ENCODE measurements around the gene EFNA5. TPM values are rescaled to one million over a fixed set of nuclear protein-coding genes. Genes with fewer than 3 reads are reported as not detected.

EFNA5 gene
- polyA plus RNA-seq, 1 of the 3 experiments (the other 2 are of a cell fraction), result 0.81 TPM

- H3K4me3 ChIP-seq (ENCODE audit: low read depth in 2 of 2, low read length in 1 of 2), result no peak overlapping the region
- 100% methylated on average over 1 of the region's 1 CpG for WGBS (ENCODE audit: low lambda C conversion rate)
- no peaks in the 10 kb centered on the region for H3K79me2 ChIP-seq (ENCODE audit: insufficient read depth)
- H3K9me3 ChIP-seq, result no peaks in the 10 kb centered on the region
- H4K20me1 ChIP-seq (ENCODE audit: insufficient read depth), result no peaks in the 10 kb centered on the region
- DNase-seq, result no peak
- peaks cover 4% of the 10 kb centered on the region for H3F3A ChIP-seq (replicated peaks; ENCODE audit: insufficient read depth)
- H3K36me3 ChIP-seq (replicated peaks in 1 of 2; ENCODE audit: control insufficient read depth in 1 of 2, insufficient read depth in 2 of 2, low read length in 1 of 2), result no peaks in the 10 kb centered on the region
- H3K27ac ChIP-seq (ENCODE audit: low read depth in 2 of 2, low read length in 1 of 2), result peak overlapping the region in 1 of 2 experiments; percentile 11; a peak in 1 of 4 replicates
- H2AFZ ChIP-seq (ENCODE audit: low read depth), result no peak overlapping the region
- H3K9me2 ChIP-seq, result no peaks in the 10 kb centered on the region
- no peaks in the 10 kb centered on the region for H3K27me3 ChIP-seq (ENCODE audit: insufficient read depth)
- H3K4me1 ChIP-seq (ENCODE audit: control insufficient read depth in 1 of 2, insufficient read depth in 2 of 2, low read depth in 1 of 2, low read length in 1 of 2), result peaks cover 8 to 35% of the 10 kb centered on the region in 2 experiments; a peak in 3 of 4 replicates
- TF ChIP-seq RFX5 (IDR thresholded peaks at IDR 0.05; ENCODE audit: low read length), result no peak
- ChIA-PET CTCF (interaction anchor here (1.5 kb wide), 1 partner anchor 25 kb away, joined by 6 read pairs; no protein-coding TSS in a partner anchor), POLR2A (interaction anchor here (0.8 kb wide), 1 partner anchor 44 kb away, joined by 4 read pairs; no protein-coding TSS in a partner anchor)
- no peak overlapping the region for H3K9ac ChIP-seq
- H3K4me2 ChIP-seq, result no peak overlapping the region
Measured at GRCh38 chr5:107546719-107547118, 124.0 kb downstream of the EFNA5 start.

DNA sequence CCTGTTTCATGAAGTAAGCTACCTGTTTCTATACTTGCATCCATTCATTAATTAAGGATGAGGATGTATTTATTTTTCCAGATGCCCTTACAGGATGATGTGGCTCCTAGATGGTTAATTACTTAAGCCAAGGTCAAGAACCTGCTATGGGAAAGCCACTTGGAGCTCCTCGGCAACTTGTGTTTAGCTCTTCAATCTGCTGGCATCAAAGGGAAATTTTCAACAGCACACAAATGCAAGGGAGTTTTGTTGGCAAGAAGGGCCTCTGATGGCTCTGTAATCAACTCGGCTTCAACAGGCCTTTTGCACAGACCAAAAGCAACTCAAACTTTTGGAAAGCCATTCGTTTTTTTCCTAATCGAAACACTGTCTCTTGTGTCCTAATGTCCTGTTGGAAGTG lies 125.3 kb downstream of the EFNA5 start:
- no peaks in the 10 kb centered on the region for H3K9me2 ChIP-seq
- WGBS (ENCODE audit: low lambda C conversion rate), result 85% methylated on average over 4 of the region's 4 CpGs
- H3K27me3 ChIP-seq (ENCODE audit: insufficient read depth), result no peaks in the 10 kb centered on the region
- H3K9me3 ChIP-seq, result no peaks in the 10 kb centered on the region
- no peaks in the 10 kb centered on the region for H3K79me2 ChIP-seq (ENCODE audit: insufficient read depth)
- H3F3A ChIP-seq (replicated peaks; ENCODE audit: insufficient read depth), result peaks cover 4% of the 10 kb centered on the region
- H3K9ac ChIP-seq, result no peak overlapping the region
- H2AFZ ChIP-seq (ENCODE audit: low read depth), result no peak overlapping the region
- no peaks in the 10 kb centered on the region for H3K36me3 ChIP-seq (replicated peaks in 1 of 2; ENCODE audit: control insufficient read depth in 1 of 2, insufficient read depth in 2 of 2, low read length in 1 of 2)
- H3K27ac ChIP-seq (ENCODE audit: low read depth in 2 of 2, low read length in 1 of 2), result no peak overlapping the region; a peak in 1 of 4 replicates
- no peaks in the 10 kb centered on the region for H4K20me1 ChIP-seq (ENCODE audit: insufficient read depth)
- POLR2A ChIA-PET, result interaction anchor here (0.9 kb wide), 1 partner anchor 43 kb away, joined by 3 read pairs; no protein-coding TSS in a partner anchor
- H3K4me2 ChIP-seq, result no peak overlapping the region
- CTCF ChIA-PET, result interaction anchor here (0.7 to 1.5 kb wide), 2 partner anchors 26 to 88 kb away, joined by 3 to 6 read pairs; no protein-coding TSS in a partner anchor
- H3K4me3 ChIP-seq (ENCODE audit: low read depth in 2 of 2, low read length in 1 of 2), result no peak overlapping the region
- TF ChIP-seq, protein P1, sequence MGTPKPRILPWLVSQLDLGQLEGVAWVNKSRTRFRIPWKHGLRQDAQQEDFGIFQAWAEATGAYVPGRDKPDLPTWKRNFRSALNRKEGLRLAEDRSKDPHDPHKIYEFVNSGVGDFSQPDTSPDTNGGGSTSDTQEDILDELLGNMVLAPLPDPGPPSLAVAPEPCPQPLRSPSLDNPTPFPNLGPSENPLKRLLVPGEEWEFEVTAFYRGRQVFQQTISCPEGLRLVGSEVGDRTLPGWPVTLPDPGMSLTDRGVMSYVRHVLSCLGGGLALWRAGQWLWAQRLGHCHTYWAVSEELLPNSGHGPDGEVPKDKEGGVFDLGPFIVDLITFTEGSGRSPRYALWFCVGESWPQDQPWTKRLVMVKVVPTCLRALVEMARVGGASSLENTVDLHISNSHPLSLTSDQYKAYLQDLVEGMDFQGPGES (IDR thresholded peaks at IDR 0.05; ENCODE audit: low read depth, low read length), result no peak
- TF ChIP-seq PBX3 (IDR thresholded peaks at IDR 0.05) (no peak), MXI1 (IDR thresholded peaks at IDR 0.05; ENCODE audit: low read depth, low read length) (no peak), TEAD4 (IDR thresholded peaks at IDR 0.05; ENCODE audit: borderline replicate concordance, insufficient read depth) (no peak), POLR2AphosphoS5 (IDR thresholded peaks at IDR 0.05; ENCODE audit: low read depth, low read length) (no peak), FOSL2 (IDR thresholded peaks at IDR 0.05; ENCODE audit: borderline replicate concordance, low read depth) (no peak)
- peaks cover 11 to 40% of the 10 kb centered on the region in 2 experiments; a peak in 3 of 4 replicates for H3K4me1 ChIP-seq (ENCODE audit: control insufficient read depth in 1 of 2, insufficient read depth in 2 of 2, low read depth in 1 of 2, low read length in 1 of 2)
- no peak for DNase-seq

- Histone ChIP-seq H2AFZ (ENCODE audit: low read depth) (no peak overlapping the region), H3K79me2 (ENCODE audit: insufficient read depth) (no peaks in the 10 kb centered on the region), H3K9me3 (no peaks in the 10 kb centered on the region), H3F3A (replicated peaks; ENCODE audit: insufficient read depth) (peaks cover 4% of the 10 kb centered on the region), H4K20me1 (ENCODE audit: insufficient read depth) (no peaks in the 10 kb centered on the region), H3K36me3 (replicated peaks in 1 of 2; ENCODE audit: control insufficient read depth in 1 of 2, insufficient read depth in 2 of 2, low read length in 1 of 2) (no peaks in the 10 kb centered on the region), H3K9me2 (no peaks in the 10 kb centered on the region), H3K27me3 (ENCODE audit: insufficient read depth) (no peaks in the 10 kb centered on the region), H3K4me2 (no peak overlapping the region), H3K4me1 (ENCODE audit: control insufficient read depth in 1 of 2, insufficient read depth in 2 of 2, low read depth in 1 of 2, low read length in 1 of 2) (peaks cover 11 to 40% of the 10 kb centered on the region in 2 experiments; a peak in 3 of 4 replicates), H3K27ac (ENCODE audit: low read depth in 2 of 2, low read length in 1 of 2) (no peak overlapping the region), H3K9ac (no peak overlapping the region), H3K4me3 (ENCODE audit: low read depth in 2 of 2, low read length in 1 of 2) (no peak overlapping the region)
- ChIA-PET CTCF (no interaction called here), POLR2A (interaction anchor here (0.9 kb wide), 1 partner anchor 42 kb away, joined by 3 read pairs; no protein-coding TSS in a partner anchor)
- 91% methylated on average over 6 of the region's 6 CpGs for WGBS (ENCODE audit: low lambda C conversion rate)
- no peak for DNase-seq
- TF ChIP-seq SIN3A (IDR thresholded peaks at IDR 0.05; ENCODE audit: borderline replicate concordance, low read depth, low read length) (no peak), TAF1 (IDR thresholded peaks at IDR 0.05; ENCODE audit: borderline replicate concordance, low read depth, low read length) (no peak), FOXM1 (IDR thresholded peaks at IDR 0.05; ENCODE audit: low read depth) (no peak), ZBTB33 (IDR thresholded peaks at IDR 0.05; ENCODE audit: borderline replicate concordance, low read depth) (no peak), NFIC (IDR thresholded peaks at IDR 0.05; ENCODE audit: borderline replicate concordance) (no peak), EP300 (IDR thresholded peaks at IDR 0.05; ENCODE audit: borderline replicate concordance in 1 of 2, low read depth in 1 of 2, low read length in 1 of 2) (no peak), RFX5 (IDR thresholded peaks at IDR 0.05; ENCODE audit: low read length) (no peak)
Measured at GRCh38 chr5:107544967-107545366, 125.8 kb downstream of the EFNA5 start.

Data from SK-N-SH (cell line).